ENCODE results near the gene HBM.
"Not testable (repeated sequence)": the region's sequence is repeated elsewhere in the genome, so short reads cannot be mapped to it uniquely, and the experiment has no call there.

Gene HBM

GRCh38 chr16:169014-169413 lies 3.2 kb downstream of the HBM start:
- TF ChIP-seq TAF1 (IDR thresholded peaks at IDR 0.05; ENCODE audit: borderline replicate concordance, insufficient read depth, low read length): no peak
- 0 out of 4 replicates have a peak, but pooled peaks of 1 of the 2 experiments have one; percentile 27 for TF ChIP-seq REST (IDR thresholded peaks at IDR 0.05; ENCODE audit: insufficient read depth in 1 of 2, low read depth in 2 of 2, low read length in 2 of 2)
- no peak for TF ChIP-seq FOXP2 (optimal IDR thresholded peaks at IDR 0.05; ENCODE audit: borderline replicate concordance, extremely low read depth, extremely low read length, insufficient read depth)

- TF ChIP-seq REST (IDR thresholded peaks at IDR 0.05; ENCODE audit: insufficient read depth in 1 of 2, low read depth in 2 of 2, low read length in 2 of 2): peak; percentile 80 to 89
Measured at GRCh38 chr16:170088-170507, 4.3 kb downstream of the HBM start.

GRCh38 chr16:170788-171187 lies 5.0 kb downstream of the HBM start:
- TF ChIP-seq REST (IDR thresholded peaks at IDR 0.05; ENCODE audit: insufficient read depth in 1 of 2, low read depth in 2 of 2, low read length in 2 of 2) (no peak), POLR2AphosphoS5 (IDR thresholded peaks at IDR 0.05; ENCODE audit: low read depth, low read length) (no peak), FOXP2 (optimal IDR thresholded peaks at IDR 0.05; ENCODE audit: borderline replicate concordance, extremely low read depth, extremely low read length, insufficient read depth) (no peak), TAF1 (IDR thresholded peaks at IDR 0.05; ENCODE audit: borderline replicate concordance, insufficient read depth, low read length) (no peak), SIN3A (IDR thresholded peaks at IDR 0.05; ENCODE audit: borderline replicate concordance, insufficient read depth, low read length) (no peak)

- not testable (repeated sequence) for TF ChIP-seq FOXP2 (optimal IDR thresholded peaks at IDR 0.05; ENCODE audit: borderline replicate concordance, extremely low read depth, extremely low read length, insufficient read depth); SIN3A (IDR thresholded peaks at IDR 0.05; ENCODE audit: borderline replicate concordance, insufficient read depth, low read length); POLR2AphosphoS5 (IDR thresholded peaks at IDR 0.05; ENCODE audit: low read depth, low read length)
Measured at GRCh38 chr16:172374-172941, 6.7 kb downstream of the HBM start, which contains the start of gene HBA2. HBA2 (plus strand) TSS chr16:172876; CDS start chr16:172913, 37 bp downstream.

- peak; percentile 65 to 82 for TF ChIP-seq REST (IDR thresholded peaks at IDR 0.05; ENCODE audit: insufficient read depth in 1 of 2, low read depth in 2 of 2, low read length in 2 of 2)
Measured at GRCh38 chr16:173928-174769, 8.4 kb downstream of the HBM start.

Measured in PFSK-1 (cell line).